NCI-H2029 treated with DMSO at 0.1 percent for 48 hours (cell line): ENCODE results near the gene ESPNL.

ENCODE experiments used
- DNase-seq: peaks from one replicate; lab custom pipeline; 2025; lab: John Stamatoyannopoulos, UW

ESPNL gene

GRCh38 chr2:238097988-238098871 is 1.9 kb upstream of the ESPNL start:
- peak; percentile 45 for DNase-seq

- DNase-seq: no peak
Measured at GRCh38 chr2:238098901-238099713, 1.0 kb upstream of the ESPNL start.

- no peak for DNase-seq
Measured at GRCh38 chr2:238099714-238100048, 459 bp upstream of the ESPNL start.

- DNase-seq: no peak
Measured at GRCh38 chr2:238100821-238101771, 956 bp downstream of the ESPNL start.

GRCh38 chr2:238101891-238102841 is 2.0 kb downstream of the ESPNL start:
- DNase-seq: no peak

- DNase-seq: no peak
Measured at GRCh38 chr2:238102865-238103264, 2.7 kb downstream of the ESPNL start.

GRCh38 chr2:238103465-238104225 is 3.5 kb downstream of the ESPNL start:
- DNase-seq: no peak

GRCh38 chr2:238104226-238104690 is 4.1 kb downstream of the ESPNL start:
- no peak for DNase-seq

GRCh38 chr2:238104691-238105371 is 4.7 kb downstream of the ESPNL start:
- DNase-seq: no peak

- DNase-seq: no peak
Measured at GRCh38 chr2:238105506-238106338, 5.6 kb downstream of the ESPNL start.

- no peak for DNase-seq
Measured at GRCh38 chr2:238106339-238106697, 6.2 kb downstream of the ESPNL start.

- no peak for DNase-seq
Measured at GRCh38 chr2:238106698-238107524, 6.8 kb downstream of the ESPNL start.

- DNase-seq: no peak
Measured at GRCh38 chr2:238107525-238108422, 7.6 kb downstream of the ESPNL start.

- no peak for DNase-seq
Measured at GRCh38 chr2:238108423-238109183, 8.5 kb downstream of the ESPNL start.

- DNase-seq: no peak
Measured at GRCh38 chr2:238113611-238114010, 13.5 kb downstream of the ESPNL start.

- DNase-seq: no peak
Measured at GRCh38 chr2:238114331-238114841, 14.2 kb downstream of the ESPNL start.
